Liver (tissue), 9 donors: ENCODE results near the gene SCGB1D1. TPM values are rescaled to one million over a fixed set of nuclear protein-coding genes. Genes with fewer than 3 reads are reported as not detected.

ENCODE experiments used
- DNase-seq: peaks from one replicate; pipeline ENCODE4 v3.0.0-alpha.2; 2017; ENCODE audit warnings: low spot score
- H3K27ac ChIP-seq, 2 donors: one replicate each; pipeline ENCODE4 v1.7.0; 2013; ENCODE audit warnings: inconsistent platforms in 2 of 2, low read length in 2 of 2, control low read depth in 1 of 2, low read depth in 1 of 2, mild to moderate bottlenecking in 1 of 2
- H3K27me3 ChIP-seq, 4 donors: one replicate each; pipeline versions ENCODE4 v1.6.1 to v1.7.0; 2013; ENCODE audit warnings: low read length in 3 of 4, inconsistent platforms in 1 of 4, mild to moderate bottlenecking in 1 of 4, moderate library complexity in 1 of 4; ENCODE audit not compliant: control insufficient read depth in 4 of 4, insufficient read depth in 4 of 4
- H3K36me3 ChIP-seq, 4 donors: one replicate each; pipeline versions ENCODE4 v1.6.1 to v1.7.0; 2013; ENCODE audit warnings: low read length in 3 of 4, mild to moderate bottlenecking in 3 of 4, low read depth in 1 of 4, moderate library complexity in 1 of 4; ENCODE audit not compliant: control insufficient read depth in 4 of 4, insufficient read depth in 3 of 4
- H3K4me1 ChIP-seq, 4 donors: one replicate each; pipeline versions ENCODE4 v1.6.1 to v1.7.0; 2013; ENCODE audit warnings: low read length in 3 of 4, mild to moderate bottlenecking in 3 of 4, moderate library complexity in 1 of 4; ENCODE audit not compliant: control insufficient read depth in 4 of 4, insufficient read depth in 4 of 4
- H3K4me3 ChIP-seq, 3 donors: one replicate each; pipeline versions ENCODE4 v1.6.1 to v1.7.0; 2013; ENCODE audit warnings: low read length in 3 of 3, control low read depth in 1 of 3, low read depth in 1 of 3, mild to moderate bottlenecking in 1 of 3
- H3K9ac ChIP-seq, 2 donors: one replicate each; pipeline ENCODE4 v1.7.0; 2013; ENCODE audit warnings: low read length in 2 of 2, mild to moderate bottlenecking in 2 of 2, moderate library complexity in 2 of 2, control low read depth in 1 of 2, low read depth in 1 of 2
- H3K9me3 ChIP-seq, 4 donors: one replicate each; pipeline versions ENCODE4 v1.6.1 to v1.7.0; 2013; ENCODE audit warnings: low read length in 3 of 4; ENCODE audit not compliant: control insufficient read depth in 4 of 4
- ATF3 ChIP-seq: IDR thresholded peaks from 2 replicates; pipeline ENCODE4 v1.6.1; 2016; ENCODE audit warnings: antibody characterized with exemption
- EGR1 ChIP-seq, 2 donors: IDR thresholded peaks; 2 replicates each; pipeline ENCODE4 v1.6.1; 2016 to 2018; ENCODE audit warnings: antibody characterized with exemption in 2 of 2, low read depth in 2 of 2
- FOXA1 ChIP-seq: IDR thresholded peaks from 2 replicates; pipeline ENCODE4 v1.6.1; 2016; ENCODE audit warnings: antibody characterized with exemption
- FOXA2 ChIP-seq: IDR thresholded peaks from 2 replicates; pipeline ENCODE4 v1.6.1; 2016; ENCODE audit warnings: antibody characterized with exemption
- GABPA ChIP-seq, 2 donors: IDR thresholded peaks in 1 of 2; conservative IDR thresholded peaks in 1 of 2; 2 replicates each; pipeline ENCODE4 v1.6.1; 2016; ENCODE audit warnings: antibody characterized with exemption in 2 of 2, mild to moderate bottlenecking in 1 of 2, moderate library complexity in 1 of 2
- HNF4A ChIP-seq, 2 donors: conservative IDR thresholded peaks; 2 replicates each; pipeline ENCODE4 v1.6.1; 2016; ENCODE audit warnings: antibody characterized with exemption in 2 of 2, mild to moderate bottlenecking in 2 of 2
- HNF4G ChIP-seq: IDR thresholded peaks from 2 replicates; pipeline ENCODE4 v1.6.1; 2016; ENCODE audit warnings: antibody characterized with exemption
- JUND ChIP-seq, 2 donors: IDR thresholded peaks; 2 replicates each; pipeline ENCODE4 v1.6.1; 2016; ENCODE audit warnings: antibody characterized with exemption in 2 of 2
- MAX ChIP-seq: IDR thresholded peaks from 2 replicates; pipeline ENCODE4 v1.6.1; 2016; ENCODE audit warnings: antibody characterized with exemption
- NR2F2 ChIP-seq: IDR thresholded peaks from 2 replicates; pipeline ENCODE4 v1.6.1; 2016; ENCODE audit warnings: antibody characterized with exemption
- RAD21 ChIP-seq, 2 donors: IDR thresholded peaks; 2 replicates each; pipeline ENCODE4 v1.6.1; 2016; ENCODE audit warnings: antibody characterized with exemption in 2 of 2, mild to moderate bottlenecking in 2 of 2
- REST ChIP-seq: IDR thresholded peaks from 2 replicates; pipeline ENCODE4 v1.6.1; 2016; ENCODE audit warnings: antibody characterized with exemption, mild to moderate bottlenecking
- RXRA ChIP-seq, 2 donors: IDR thresholded peaks; 2 replicates each; pipeline ENCODE4 v1.6.1; 2017 to 2018; ENCODE audit warnings: antibody characterized with exemption in 2 of 2, mild to moderate bottlenecking in 1 of 2
- SP1 ChIP-seq: IDR thresholded peaks from 2 replicates; pipeline ENCODE4 v1.6.1; 2018; ENCODE audit warnings: antibody characterized with exemption, mild to moderate bottlenecking
- TAF1 ChIP-seq: conservative IDR thresholded peaks from 2 replicates; pipeline ENCODE4 v1.6.1; 2016; ENCODE audit warnings: antibody characterized with exemption, mild to moderate bottlenecking
- YY1 ChIP-seq: IDR thresholded peaks from 2 replicates; pipeline ENCODE4 v1.6.1; 2016; ENCODE audit warnings: antibody characterized with exemption, mild to moderate bottlenecking
- ZBTB33 ChIP-seq: IDR thresholded peaks from 2 replicates; pipeline ENCODE4 v1.6.1; 2016; ENCODE audit warnings: antibody characterized with exemption
- WGBS: extraction: QIAGEN DNeasy Blood & Tissue Kit; methylation state at CpG from one replicate; pipeline ENCODE4 v1.1.7; 2013; 5-methylcytosine and 5-hydroxymethylcytosine counted together
- polyA plus RNA-seq, 2 donors: library from polyadenylated mRNA; stranded (reverse) in 1 of 2; unstranded in 1 of 2; fragments of 200-250 nt in 1 of 2; fragments of >200 nt in 1 of 2; fragmentation: Nextera tagmentation in 1 of 2; extraction: Ambion mirVana in 1 of 2; gene quantifications; one replicate each; pipeline versions ENCODE4 v1.2.1 to v1.2.3, GENCODE V29; 2013 to 2015
- total RNA-seq, 2 donors: library from RNA; depleted of rRNA; stranded (reverse); fragments of >200 nt; gene quantifications; one replicate each; pipeline ENCODE4 v1.2.3, GENCODE V29; 2014
- TF ChIP-seq, protein P1 (sequence below): fragments of 150-350 bp; IDR thresholded peaks from 2 replicates; pipeline ENCODE4 v1.5.1; 2017; ENCODE audit warnings: improper control_type of control experiment, low read depth, low read length; ENCODE audit not compliant: missing input control
- donor health status: healthy.
- donor health status: healthy.
- donor health status: healthy.
- donor health status: healthy.
- donor health status: healthy.

The SCGB1D1 gene
- total and polyA plus RNA-seq, 4 donors = not detected

DNA sequence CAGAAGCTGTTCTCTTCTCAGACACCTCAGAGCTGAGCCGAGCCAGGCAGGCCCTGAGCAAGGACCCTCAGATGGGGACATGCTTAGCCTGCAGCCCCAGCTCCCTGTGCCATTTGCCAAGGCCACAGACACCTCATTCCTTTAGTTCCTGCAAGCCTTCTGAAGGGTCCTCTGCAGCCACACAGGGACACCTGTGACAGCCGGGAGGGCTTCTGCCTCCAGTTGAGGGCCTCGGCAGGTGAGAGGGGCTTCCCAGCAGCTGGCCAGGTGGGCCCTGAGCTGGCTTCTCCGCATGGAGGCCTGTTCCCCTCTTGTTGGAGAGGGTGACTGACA is 48.0 kb upstream of the SCGB1D1 start:
- peak; percentile 27 for DNase-seq
- Histone ChIP-seq H3K9me3 (no peaks in the 10 kb centered on the region), H3K4me3 (no peak overlapping the region), H3K27ac (no peak overlapping the region), H3K9ac (no peak overlapping the region), H3K36me3 (peaks cover 10 to 25% (median 13%) of the 10 kb centered on the region in 4 donors), H3K4me1 (no peaks in the 10 kb centered on the region), H3K27me3 (no peaks in the 10 kb centered on the region)
- 98% methylated on average over 4 of the region's 4 CpGs for whole genome bisulfite sequencing
- no peak for TF ChIP-seq NR2F2
- no peak for TF ChIP-seq MAX
- TF ChIP-seq RXRA (IDR thresholded peaks at IDR 0.05) = no peak
- no peak for TF ChIP-seq FOXA1
- no peak for TF ChIP-seq ZBTB33
- TF ChIP-seq TAF1 = no peak
- no peak for TF ChIP-seq ATF3
- no peak for TF ChIP-seq JUND (IDR thresholded peaks at IDR 0.05)
- no peak for TF ChIP-seq REST
- no peak for TF ChIP-seq RAD21 (IDR thresholded peaks at IDR 0.05)
- TF ChIP-seq FOXA2 = no peak
- no peak for TF ChIP-seq EGR1 (IDR thresholded peaks at IDR 0.05; ENCODE audit: low read depth in 2 of 2)
- no peak for TF ChIP-seq HNF4G
- no peak for TF ChIP-seq HNF4A (conservative IDR thresholded peaks at IDR 0.05)
- TF ChIP-seq, protein P1, sequence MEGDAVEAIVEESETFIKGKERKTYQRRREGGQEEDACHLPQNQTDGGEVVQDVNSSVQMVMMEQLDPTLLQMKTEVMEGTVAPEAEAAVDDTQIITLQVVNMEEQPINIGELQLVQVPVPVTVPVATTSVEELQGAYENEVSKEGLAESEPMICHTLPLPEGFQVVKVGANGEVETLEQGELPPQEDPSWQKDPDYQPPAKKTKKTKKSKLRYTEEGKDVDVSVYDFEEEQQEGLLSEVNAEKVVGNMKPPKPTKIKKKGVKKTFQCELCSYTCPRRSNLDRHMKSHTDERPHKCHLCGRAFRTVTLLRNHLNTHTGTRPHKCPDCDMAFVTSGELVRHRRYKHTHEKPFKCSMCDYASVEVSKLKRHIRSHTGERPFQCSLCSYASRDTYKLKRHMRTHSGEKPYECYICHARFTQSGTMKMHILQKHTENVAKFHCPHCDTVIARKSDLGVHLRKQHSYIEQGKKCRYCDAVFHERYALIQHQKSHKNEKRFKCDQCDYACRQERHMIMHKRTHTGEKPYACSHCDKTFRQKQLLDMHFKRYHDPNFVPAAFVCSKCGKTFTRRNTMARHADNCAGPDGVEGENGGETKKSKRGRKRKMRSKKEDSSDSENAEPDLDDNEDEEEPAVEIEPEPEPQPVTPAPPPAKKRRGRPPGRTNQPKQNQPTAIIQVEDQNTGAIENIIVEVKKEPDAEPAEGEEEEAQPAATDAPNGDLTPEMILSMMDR = no peak
- no peak for TF ChIP-seq GABPA (IDR thresholded peaks at IDR 0.05 in 1 of 2, conservative IDR thresholded peaks at IDR 0.05 in 1 of 2)
- TF ChIP-seq YY1 = no peak
- TF ChIP-seq SP1 = no peak

GRCh38 chr11:62142921-62143320 is 47.1 kb upstream of the SCGB1D1 start:
- H3K27ac ChIP-seq = no peak overlapping the region
- H3K4me3 ChIP-seq = no peak overlapping the region
- peaks cover 12 to 34% (median 18%) of the 10 kb centered on the region in 4 donors for H3K36me3 ChIP-seq
- no peak overlapping the region for H3K9ac ChIP-seq
- no peaks in the 10 kb centered on the region for H3K4me1 ChIP-seq
- DNase-seq = no peak
- 59% methylated on average over 3 of the region's 3 CpGs for WGBS
- no peaks in the 10 kb centered on the region for H3K9me3 ChIP-seq
- no peaks in the 10 kb centered on the region for H3K27me3 ChIP-seq
- TF ChIP-seq HNF4G = no peak
- TF ChIP-seq YY1 = no peak
- no peak for TF ChIP-seq NR2F2
- TF ChIP-seq RAD21 (IDR thresholded peaks at IDR 0.05) = no peak
- no peak for TF ChIP-seq FOXA2
- no peak for TF ChIP-seq REST
- no peak for TF ChIP-seq ZBTB33
- TF ChIP-seq JUND (IDR thresholded peaks at IDR 0.05) = no peak
- TF ChIP-seq SP1 = no peak
- no peak for TF ChIP-seq EGR1 (IDR thresholded peaks at IDR 0.05; ENCODE audit: low read depth in 2 of 2)
- TF ChIP-seq TAF1 = no peak
- no peak for TF ChIP-seq ATF3
